Stimulated activated CD8-positive, alpha-beta memory T cell treated with anti-CD3 and anti-CD28 coated beads, Interleukin-15, amount 100 ng/mL, for 1 hour (primary cell): Measurements from ENCODE around the gene CHN2.

ENCODE experiments used
- DNase-seq: peaks from one replicate; pipeline ENCODE4 v3.0.0-alpha.2; 2020; ENCODE audit warnings: low read depth

The CHN2 gene

DNA sequence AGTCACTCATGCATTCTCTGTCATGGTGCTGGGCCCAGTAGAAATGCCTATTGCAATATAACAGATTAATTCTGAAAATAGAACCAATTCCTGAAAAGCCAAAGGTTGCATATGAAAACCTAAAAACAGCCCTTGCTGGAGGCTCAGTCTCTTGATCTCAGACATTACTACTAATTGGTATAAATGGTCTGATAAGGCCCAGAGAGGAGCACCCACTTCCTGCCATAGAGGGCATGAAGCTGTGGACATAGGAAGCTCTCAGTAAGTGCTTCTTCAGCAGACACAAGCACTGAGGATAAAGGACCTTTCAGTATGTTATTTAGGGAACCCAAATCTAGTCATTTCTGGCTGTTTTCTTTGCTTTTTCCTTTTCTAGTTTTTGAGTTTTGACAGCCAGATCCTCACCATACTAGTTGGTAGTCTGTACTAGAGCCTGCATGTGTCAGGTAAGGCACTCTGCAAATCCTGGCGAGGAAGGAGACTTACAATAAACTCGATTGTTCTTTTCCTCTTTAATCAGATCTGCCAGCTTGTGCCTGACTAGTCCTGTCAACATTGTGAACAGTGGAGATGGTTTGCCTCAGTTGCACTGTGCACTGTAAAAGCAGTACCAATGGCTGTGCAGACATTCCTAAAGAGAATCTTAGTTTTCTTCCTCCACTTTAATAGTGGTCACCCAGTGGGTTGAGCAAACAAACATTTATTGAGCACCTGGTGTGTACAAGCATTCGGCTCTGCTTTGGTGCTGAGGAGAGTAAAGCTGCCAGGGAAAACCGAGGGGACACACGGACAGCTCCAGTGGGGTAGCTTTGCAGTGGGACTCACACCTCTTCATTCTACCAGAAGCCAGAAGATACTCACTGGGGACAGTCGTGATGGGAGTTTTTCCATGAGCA lies 140.9 kb downstream of the CHN2 start:
- no peak for DNase-seq

DNA sequence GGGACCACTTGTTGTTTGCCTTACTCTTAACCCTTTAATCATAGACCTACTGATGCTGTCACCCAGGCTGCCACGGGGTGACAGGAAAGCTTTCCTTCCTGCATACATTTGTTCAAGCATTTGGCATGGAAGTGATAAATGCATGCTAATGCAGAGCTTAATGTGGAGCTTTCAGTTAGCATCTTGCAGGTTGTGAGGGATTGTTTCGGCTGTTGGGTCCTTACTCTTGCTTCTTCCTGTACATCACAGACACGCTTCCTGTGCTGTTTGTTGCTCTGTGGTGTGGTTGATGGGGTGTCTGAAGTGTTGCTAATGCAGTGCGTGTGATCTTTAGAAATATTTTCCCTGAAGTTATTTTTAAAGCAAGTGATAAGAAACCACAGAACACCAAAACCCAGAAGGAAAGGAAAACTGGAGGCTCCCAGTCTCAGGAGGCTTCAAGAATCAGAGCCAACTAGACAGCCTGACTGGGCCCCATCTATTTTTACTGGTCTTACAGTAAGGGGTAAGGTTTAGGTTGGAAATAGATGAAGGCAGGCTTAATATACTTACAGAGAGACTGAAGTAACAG lies 143.1 kb downstream of the CHN2 start:
- DNase-seq: no peak

DNA sequence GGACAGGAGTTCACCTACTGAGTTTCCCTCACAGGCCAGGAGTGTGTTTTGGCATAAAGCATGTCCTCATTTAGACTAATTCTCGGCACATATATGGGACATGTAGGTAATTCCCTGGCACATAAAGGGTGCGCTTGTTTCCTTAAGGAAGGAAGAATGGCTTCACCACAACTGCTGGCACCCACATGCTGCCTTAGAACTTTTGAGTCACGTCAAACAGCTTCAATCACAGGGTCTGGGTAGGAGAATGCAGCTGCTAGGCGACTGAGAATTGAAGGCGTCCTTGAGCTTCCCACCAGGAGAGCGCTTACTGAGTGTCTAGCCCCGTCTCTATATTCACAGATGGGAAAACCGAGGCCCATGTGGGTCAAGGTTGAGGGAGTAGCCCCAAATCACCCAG lies 146.1 kb downstream of the CHN2 start:
- DNase-seq: no peak

DNA sequence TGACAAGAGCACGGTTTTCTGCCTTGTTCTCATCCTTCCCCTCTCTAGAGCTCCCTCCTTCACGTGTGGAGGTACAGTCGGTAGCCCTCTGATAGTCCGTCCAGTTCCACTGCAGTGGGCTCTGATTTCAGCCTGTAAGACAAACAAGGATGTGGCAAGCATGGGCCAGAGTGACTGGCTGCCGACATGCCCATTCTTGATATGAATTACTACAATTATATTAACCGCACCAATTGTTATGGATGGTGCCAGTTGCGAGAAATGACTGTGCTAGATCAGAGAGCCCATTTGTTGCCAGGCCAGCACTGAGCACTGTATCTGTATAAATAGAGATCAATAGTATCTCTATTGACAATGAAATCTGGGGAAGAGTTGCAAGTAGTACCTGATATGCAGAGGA lies 146.6 kb downstream of the CHN2 start:
- no peak for DNase-seq

DNA sequence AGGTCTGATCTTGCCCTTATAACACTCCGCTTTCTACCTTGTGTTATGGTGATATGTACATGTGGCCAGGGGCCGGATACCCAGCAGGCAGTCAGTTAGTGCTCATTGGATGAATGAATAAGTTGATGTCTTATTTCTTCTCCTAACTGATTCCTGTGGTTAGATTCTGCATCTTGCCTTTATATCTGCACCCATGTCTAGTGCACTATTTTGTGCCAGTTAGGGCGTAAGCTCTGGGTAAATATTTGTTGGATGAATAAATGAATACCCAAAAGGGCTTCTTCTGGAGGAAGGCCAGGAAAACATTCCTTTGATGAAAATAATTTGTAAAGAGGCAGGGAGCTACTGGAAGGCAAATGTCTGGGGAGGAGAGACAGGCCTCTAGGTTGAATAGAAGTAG lies 148.2 kb downstream of the CHN2 start:
- DNase-seq: no peak

DNA sequence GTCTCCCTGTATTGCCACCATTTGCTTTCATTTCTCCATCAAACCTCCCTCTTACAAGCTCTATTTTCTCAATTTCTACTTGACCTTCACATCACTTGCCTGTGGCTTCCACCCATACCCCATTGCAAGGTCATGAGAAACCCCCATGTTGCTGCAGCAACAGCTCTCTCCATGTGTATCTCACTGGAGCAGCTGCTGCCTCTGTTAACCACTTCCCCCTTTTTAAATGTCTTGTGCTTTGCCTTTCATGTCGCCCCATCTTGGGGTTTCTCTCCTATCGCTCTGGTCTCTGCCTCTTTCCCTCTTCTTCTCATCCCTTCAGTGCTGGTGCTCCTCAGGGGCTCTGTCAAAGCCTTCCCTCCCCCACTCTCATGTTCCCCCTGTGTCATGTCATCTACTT lies 148.8 kb downstream of the CHN2 start:
- no peak for DNase-seq

DNA sequence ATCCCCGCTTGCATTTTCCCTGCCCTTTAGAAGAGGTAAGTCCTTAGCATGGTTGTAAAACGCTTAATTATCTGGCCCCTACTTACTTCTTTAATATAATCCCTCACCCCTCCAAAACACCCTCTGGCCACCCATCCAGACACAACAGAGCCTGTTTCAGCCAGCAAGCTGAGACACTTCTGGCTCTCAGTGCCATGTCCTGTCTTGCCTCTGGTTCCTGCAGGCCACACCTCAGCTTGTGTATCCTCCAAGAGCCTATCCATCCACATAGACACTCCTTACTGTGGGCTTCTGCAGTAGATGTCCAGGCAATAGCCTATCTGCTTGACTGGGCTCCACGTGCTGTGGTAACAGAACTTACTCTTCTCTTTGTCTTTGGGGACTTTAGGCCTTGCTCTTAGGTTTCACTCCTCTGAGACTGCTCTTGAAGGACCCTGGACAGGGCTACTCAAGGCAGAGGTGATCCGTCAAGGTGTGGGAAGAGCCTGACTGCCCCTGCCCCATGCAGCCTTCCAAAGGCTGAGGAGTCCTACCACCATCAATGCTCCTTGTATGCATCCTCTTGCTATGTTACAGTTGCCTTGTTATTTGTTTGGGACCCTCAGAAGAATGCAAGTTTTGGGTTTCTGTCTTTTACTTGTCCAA lies 149.9 kb downstream of the CHN2 start:
- DNase-seq: no peak

DNA sequence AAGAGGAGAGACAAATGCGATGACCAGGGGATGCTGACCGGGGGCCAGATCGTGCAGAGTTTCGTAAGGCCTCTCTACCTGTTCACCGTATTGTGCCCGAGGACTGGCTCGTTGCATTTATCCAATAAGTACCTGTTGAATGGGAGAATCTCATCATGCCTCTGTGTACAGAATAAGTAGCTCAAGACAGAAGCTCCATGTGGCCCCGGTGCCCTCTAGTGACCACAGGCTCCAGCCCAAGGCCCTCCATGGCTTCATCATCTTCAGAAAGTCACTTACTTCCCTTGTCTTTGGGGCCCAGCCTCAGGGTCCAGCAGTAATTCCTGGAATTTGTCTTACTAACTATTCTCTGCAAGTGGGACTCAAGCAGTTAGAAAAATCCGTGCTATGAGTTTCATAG lies 151.0 kb downstream of the CHN2 start:
- no peak for DNase-seq

DNA sequence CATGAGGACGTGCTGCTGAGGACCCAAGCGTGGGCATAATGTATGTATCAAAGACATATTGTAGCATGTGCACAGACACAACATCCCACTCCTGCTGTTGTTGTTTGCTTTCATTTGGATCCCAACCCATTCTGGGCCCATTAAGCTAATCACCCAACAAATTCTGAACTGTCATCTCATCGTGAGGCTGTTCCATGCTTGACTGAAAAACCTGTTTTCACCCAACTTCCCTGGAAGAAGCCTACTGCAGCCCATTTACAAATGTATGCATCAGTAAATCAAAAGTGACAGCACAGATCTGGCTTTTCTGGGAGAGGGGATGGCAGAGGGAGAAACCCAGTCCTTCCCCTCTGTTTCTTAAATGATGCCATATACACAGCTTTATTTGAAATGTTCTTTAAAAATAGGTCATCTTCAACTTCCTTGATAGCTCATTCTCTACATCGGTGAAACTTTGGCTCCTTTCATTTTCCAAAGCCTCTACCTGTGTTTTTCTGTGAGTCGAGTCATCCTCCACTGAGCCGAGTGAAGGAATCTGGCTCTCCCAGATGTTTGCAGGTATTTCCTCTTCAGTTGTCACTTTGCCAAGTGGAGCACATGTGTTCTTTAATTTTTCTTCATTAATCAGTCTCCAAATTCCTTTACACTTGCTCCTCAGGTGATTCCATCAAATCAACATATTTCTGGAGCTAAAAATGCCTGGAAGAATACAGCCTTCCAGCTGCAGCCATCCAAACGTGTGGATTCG lies 151.8 kb downstream of the CHN2 start:
- DNase-seq: no peak

DNA sequence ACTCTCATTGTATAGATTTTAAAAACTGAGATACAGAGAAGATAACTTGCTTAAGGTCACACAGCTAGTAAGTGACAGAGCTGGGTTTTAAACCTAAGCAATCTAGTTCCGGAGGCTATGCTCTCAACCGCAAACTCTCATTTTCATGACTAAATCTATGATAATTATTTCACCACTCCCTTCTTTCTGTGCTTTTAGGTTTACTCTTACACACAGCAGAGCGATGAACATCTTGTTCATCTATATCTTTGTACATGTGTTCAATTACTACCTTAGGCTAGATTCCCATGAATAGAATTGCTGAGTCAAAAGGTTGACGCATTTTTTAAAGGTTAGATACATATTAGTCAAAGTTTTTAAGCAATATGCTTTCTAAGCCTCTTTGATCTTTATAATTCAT lies 154.8 kb downstream of the CHN2 start:
- no peak for DNase-seq

DNA sequence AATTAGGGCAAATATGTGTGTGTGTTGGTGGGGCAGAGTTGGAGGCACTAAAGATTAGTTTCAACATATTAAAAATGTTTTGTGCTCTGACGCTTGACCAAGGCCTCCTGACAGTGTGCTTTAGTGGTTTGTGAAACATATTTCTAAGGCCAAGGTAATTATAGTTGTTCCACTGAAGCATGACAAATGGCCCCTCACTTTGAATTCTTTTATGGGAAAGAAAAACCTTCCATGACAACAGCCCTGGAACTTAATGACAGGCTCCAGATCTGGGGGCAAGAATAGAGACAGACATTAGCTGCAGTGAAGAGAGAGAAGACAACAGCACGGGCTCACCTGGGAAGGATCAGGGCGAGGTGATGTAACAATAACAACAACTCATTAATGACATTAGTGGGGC lies 155.8 kb downstream of the CHN2 start:
- DNase-seq: no peak

DNA sequence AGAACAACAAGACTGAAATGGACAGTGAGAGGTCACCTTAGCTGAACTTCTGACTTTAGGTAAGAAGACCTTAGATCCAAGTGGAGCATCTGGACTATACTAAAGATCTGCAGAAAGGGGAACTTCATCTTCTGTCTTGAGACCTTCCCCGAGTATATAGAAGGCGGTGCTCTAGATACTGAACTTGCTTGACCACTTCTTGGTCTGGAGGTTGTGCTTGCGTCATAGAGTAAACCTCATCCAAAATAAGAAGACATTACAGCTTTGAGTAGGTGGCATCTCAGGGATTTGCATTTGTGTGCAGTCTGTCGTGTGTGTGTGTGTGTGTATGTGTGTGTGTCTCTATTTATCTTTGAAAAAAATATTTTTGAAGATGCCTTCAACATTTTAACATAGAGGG lies 157.5 kb downstream of the CHN2 start:
- DNase-seq: no peak

DNA sequence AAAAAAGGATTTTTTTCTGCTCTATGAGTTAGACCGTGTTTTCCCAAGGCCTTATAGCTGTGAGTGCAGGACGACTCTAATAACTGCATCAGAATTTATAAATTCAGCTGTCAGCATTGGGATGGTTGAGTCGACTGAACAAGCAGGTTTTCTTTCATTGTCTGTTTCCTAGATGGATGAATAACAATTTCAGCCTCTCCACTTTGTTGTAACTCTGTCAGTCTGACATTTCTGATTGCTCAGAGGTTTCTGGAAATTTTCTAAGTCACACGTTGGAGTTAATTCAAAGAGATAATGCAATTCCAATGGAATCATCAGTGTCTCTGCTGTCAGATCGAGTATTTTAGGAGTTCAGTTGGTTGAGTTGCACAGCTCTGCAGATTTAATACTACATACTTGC lies 159.2 kb downstream of the CHN2 start:
- no peak for DNase-seq

DNA sequence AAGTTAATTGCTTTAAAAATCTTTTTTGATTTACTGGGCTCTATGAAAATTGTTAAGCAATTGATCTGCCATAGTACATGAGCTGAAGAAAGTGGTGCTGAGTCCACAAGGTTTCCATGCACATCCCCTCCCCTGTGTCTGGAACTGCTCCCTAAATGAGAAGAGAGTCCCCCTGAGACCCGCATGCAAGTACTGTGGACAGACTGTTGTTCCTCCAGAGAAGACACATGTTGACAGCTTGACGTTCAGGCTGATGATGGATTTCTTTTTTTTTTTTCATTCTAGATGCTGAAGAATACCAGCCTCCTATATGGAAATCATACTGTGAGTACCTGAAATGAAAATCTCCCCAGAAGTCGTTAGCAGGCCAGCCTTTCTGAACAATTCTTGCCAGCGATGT lies 159.8 kb downstream of the CHN2 start:
- no peak for DNase-seq

DNA sequence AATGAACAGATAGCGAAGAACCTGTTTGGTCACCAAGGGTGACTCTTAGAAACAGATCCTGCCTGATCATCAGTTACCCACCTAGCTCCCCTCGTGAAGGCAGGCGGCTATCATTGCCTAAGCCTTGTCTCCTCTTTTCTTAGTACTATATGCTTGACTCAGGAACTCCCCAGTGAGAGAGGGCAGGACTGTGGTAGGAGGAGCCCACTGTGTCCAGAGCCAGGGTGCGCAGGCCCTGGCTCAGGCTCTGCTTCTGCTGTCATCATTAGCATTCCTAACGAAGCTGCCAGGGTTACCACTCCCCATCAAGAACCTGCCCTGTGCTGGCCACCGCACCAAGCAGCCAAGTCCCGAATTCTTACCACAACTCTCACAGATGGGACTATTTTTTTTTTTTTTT lies 160.8 kb downstream of the CHN2 start:
- no peak for DNase-seq

DNA sequence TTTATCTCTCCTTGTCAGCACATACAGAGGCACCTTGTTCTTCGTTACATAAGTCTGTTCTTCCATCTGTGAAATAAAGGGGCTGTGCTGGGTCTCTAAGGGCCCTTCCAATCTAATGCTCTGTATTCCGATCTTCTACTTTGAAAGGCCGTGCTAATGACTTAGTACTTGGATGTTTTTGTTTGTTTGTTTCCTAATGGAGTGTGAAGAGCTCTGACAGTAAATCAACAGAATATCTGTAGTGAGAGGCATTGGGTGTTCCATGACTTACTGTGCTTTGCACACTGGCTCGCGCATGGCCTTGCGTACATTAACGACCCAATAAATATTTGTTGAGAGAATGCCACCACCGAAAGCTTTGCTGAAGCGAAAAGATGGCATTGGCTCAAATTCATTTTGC lies 162.1 kb downstream of the CHN2 start:
- no peak for DNase-seq

DNA sequence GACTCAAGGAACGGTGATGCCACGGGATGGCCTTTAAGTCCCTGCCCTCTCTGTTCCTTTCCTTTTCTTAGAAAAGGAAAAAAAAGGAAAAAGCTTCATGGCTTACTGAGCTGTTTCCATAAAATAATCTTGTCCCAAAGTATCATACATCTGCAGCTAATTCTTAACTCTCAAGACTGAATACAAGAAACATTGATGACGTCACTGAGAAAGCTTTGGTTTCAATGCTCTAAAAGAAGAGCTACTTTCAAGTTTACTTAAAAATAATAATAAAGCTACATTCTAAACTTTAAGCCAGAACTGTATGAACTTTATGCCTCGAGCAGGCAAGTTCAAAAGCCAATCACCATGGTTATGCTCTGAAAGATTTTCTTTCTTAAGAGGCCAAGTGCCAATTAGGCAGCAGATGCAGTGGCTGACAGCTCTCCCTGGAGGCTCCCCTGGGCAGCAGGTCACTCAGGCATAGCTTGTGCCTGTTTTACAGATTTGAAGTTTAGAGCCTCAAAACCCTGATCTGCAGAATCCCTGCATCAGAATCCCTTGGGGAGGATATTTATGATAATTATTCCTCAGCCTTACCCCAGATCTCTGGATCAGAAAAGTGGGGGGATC lies 165.0 kb downstream of the CHN2 start:
- DNase-seq: no peak

DNA sequence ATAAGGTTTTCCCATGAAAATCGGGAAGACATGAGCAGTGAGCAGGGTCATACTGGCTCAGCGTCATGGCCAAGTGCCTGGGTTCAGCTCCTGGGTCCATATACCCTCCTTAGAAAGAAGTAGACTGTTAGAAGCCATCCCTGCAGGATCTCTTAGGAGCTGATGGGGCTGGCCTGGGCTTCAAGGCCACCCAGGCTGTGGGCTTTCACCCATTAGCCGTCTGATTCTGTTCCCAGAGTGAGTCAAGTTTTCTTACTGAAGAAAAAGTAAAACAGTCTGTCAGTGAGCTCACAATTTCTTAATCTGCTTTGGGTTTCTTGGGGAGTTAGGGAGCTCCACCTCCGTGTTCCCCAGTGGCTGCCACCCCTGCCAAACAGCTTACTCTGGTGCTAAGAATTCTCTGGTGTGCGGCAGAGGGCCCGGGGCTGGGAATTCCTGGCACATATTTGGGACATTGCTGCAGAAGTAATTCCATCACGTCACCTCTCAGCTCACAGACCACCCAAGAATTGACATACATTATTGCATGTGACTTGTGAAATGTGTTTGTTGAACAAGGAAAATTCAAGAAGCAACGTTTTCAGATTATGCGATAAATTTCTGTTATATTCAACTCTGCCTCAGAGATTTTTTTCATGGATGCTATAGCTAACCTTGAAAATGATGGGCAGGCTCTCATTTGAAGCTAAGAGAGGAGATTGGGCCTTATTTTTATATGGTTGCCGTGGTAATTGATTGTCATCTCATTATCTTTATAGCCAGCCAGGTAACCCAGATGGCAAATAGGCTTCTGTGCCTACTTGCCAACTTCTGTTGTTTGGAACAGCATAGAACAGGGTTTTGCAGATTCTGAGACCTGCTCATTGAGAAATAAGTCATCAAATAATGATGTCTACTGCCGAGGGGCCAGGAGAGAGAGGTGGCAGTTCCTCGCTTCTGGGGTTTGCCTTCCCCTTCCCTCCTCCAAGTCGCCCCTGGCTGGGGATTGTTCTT lies 166.4 kb downstream of the CHN2 start:
- no peak for DNase-seq

DNA sequence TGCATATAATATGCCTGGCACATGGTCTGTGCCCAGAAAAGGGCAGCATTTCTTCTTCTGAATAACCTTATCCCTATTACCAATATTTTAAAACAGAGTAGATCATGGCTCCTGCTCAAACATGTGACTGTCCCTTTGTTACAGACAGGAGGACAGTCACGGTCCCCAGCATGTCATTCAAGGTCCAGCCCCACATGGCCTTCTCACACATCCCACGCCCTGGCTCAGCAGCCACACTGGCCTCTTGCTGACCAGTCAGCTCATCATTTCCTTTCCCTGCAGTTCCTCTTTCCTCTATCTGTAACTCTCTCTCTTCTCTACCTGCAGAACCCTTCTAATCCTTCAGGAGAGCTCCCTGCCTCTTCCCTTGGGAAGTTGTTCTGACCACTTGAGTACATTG lies 167.8 kb downstream of the CHN2 start:
- no peak for DNase-seq

DNA sequence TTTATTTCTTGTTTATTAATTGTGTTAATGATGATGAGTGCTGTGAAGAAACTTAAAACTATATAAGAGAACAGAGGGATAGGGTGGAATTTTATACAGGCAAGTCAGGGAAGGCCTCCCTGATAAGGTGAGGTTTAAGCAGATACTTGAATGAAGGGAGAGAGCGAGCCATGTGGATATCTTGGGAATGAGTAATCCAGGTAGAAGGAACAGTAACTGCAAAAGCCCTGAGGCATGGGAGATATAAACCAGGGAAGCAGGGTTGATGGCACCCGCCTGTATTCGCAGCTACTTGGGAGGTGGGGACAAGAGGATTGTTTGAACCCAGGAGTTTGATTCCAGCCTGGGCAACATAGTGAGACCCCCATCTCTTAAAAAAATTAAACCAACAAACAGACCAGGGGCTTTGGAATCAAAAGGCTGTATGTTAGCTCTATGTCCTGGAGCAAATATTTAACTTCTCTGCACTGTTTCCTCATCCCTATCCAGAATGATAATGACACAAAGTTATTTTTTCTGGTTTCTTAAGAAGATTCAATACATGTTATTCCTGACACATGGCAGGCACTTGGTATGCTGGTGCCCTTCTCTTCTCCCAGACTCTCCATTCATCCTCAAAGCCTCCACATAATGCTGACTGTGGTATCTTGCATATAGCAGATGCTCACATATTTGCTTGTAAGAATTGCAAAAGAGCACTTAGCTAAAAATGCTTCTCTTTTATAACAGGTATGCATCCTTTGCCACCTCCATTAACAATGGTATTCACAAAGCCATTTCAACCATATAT lies 169.3 kb downstream of the CHN2 start:
- no peak for DNase-seq
